Esophagus muscularis mucosa (tissue), 4 donors: ENCODE results near the gene BOLA1. TPM values are rescaled to one million over a fixed set of nuclear protein-coding genes. Genes with fewer than 3 reads are reported as not detected.
"Not testable (repeated sequence)": the region's sequence is repeated elsewhere in the genome, so short reads cannot be mapped to it uniquely, and the experiment has no call there.

Experiments used
- DNase-seq: peaks from one replicate; pipeline ENCODE4 v3.0.0-alpha.2; 2017; ENCODE audit errors: extremely low spot score
- H3K27ac ChIP-seq, 4 donors: fragments of 200-600 bp; sonication (generic); replicated peaks in 1 of 4; 1 replicate in 3 of 4; 2 replicates in 1 of 4; pipeline ENCODE4 v1.5.1; 2016 to 2019; ENCODE audit warnings: mild to moderate bottlenecking in 1 of 4
- H3K27me3 ChIP-seq, 4 donors: fragments of 200-600 bp; sonication (generic); one replicate each; pipeline versions ENCODE4 v1.5.1 to v1.6.0; 2016 to 2019
- H3K36me3 ChIP-seq, 4 donors: fragments of 200-600 bp; sonication (generic); one replicate each; pipeline ENCODE4 v1.5.1; 2016 to 2019
- H3K4me1 ChIP-seq, 4 donors: fragments of 200-600 bp; sonication (generic); one replicate each; pipeline ENCODE4 v1.5.1; 2016 to 2019
- H3K4me3 ChIP-seq, 4 donors: fragments of 200-600 bp; sonication (generic); 1 replicate in 2 of 4; 2 replicates in 2 of 4; pipeline ENCODE4 v1.5.1; 2016 to 2019; ENCODE audit warnings: mild to moderate bottlenecking in 4 of 4, moderate library complexity in 1 of 4
- H3K9me3 ChIP-seq, 4 donors: fragments of 200-600 bp; sonication (generic); 1 replicate in 3 of 4; 2 replicates in 1 of 4; pipeline ENCODE4 v1.5.1; 2016 to 2019
- EP300 ChIP-seq: sonication (generic); formaldehyde crosslinking; IDR thresholded peaks from one replicate; pipeline ENCODE4 v1.6.1; 2017; ENCODE audit warnings: antibody characterized with exemption
- POLR2A ChIP-seq: fragments of 450-650 bp; IDR thresholded peaks from one replicate; pipeline ENCODE4 v1.6.1; 2017; ENCODE audit warnings: antibody characterized with exemption, moderate library complexity, mild to moderate bottlenecking, low read depth
- POLR2AphosphoS5 ChIP-seq, 2 donors: sonication (generic); formaldehyde crosslinking; IDR thresholded peaks; one replicate each; pipeline ENCODE4 v1.6.1; 2017; ENCODE audit warnings: antibody characterized with exemption in 2 of 2
- WGBS: methylation state at CpG from one replicate; pipeline ENCODE4 v1.1.5; 2018; 5-methylcytosine and 5-hydroxymethylcytosine counted together
- intact Hi-C: fragments of 100-400 bp; cut with DNase I; formaldehyde crosslinking; loops from one replicate; pipeline ENCODE4 v1.15.1; 2023
- total RNA-seq, 4 donors: library from RNA; depleted of rRNA; stranded (reverse); fragments of >200 nt; gene quantifications; one replicate each; pipeline versions ENCODE4 v1.1.0 to v1.2.1, GENCODE V29; 2016
- TF ChIP-seq, protein P1 (sequence below), 3 experiments: fragments of 200-600 bp in 2 of 3; fragments of 450-650 bp in 1 of 3; sonication (generic) in 2 of 3; IDR thresholded peaks; one replicate each; pipeline ENCODE4 v1.5.1; 2017 to 2019; ENCODE audit warnings: antibody characterized with exemption in 3 of 3, mild to moderate bottlenecking in 2 of 3, moderate library complexity in 1 of 3

Gene BOLA1
- total RNA-seq, 4 donors from 2014 or later, result 31.1 to 45.8 (median 41.6) TPM

DNA sequence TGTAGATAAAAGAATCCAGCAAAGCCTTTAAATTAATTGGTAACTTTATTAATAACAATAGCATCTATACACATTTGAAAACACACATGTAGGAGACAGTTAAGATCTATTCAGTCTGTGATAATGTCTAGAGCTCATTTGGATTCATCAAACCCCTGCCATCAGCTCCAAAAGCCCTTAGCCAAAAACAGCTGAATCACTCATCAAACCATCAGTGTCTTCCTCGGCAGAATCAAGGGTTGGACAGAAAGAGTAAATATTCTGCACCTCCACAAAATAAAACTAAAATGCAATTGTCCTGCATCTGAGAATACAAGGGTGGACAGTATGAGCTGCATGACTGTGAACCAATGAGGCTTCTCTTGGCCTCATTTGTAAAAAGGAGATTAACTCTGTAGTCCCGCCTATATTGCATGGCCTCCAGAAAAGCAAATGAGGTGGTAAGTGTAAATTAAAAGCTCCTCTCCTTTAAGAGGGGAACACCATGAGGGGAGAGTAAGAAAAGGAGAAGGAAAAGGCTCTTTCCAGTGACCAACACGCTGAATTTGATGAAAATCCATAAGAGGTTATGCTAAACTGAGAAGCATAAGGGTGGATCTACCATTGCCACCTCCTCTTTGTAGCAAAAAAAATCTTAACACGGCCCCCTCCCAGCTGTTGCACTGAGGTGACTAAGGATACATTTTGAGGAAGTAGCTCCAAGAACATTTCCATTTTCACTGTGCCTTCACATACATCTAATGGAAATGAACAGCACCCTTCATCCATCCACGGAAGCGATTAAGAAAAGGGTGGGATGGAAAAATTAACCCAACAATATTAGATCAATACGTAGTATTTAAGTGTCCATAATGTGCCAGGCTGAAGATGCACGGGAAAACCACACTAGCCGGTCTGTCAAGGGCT lies 14.7 kb upstream of the BOLA1 start:
- peak overlapping the region; percentile 99 to 100 (median 99) for H3K27ac ChIP-seq
- H3K4me3 ChIP-seq, result peak overlapping the region; percentile 66 to 92 (median 80)
- H3K4me1 ChIP-seq, result peaks cover 18 to 42% (median 27%) of the 10 kb centered on the region in 4 donors
- H3K9me3 ChIP-seq, result no peaks in the 10 kb centered on the region
- DNase-seq, result no peak
- intact Hi-C loops, result no loop called here
- H3K36me3 ChIP-seq, result no peaks in the 10 kb centered on the region
- 6% methylated on average over 9 of the region's 9 CpGs for WGBS
- TF ChIP-seq EP300, result no peak
- no peak for TF ChIP-seq POLR2AphosphoS5 (IDR thresholded peaks at IDR 0.05)
- TF ChIP-seq POLR2A, result no peak
- TF ChIP-seq, protein P1, sequence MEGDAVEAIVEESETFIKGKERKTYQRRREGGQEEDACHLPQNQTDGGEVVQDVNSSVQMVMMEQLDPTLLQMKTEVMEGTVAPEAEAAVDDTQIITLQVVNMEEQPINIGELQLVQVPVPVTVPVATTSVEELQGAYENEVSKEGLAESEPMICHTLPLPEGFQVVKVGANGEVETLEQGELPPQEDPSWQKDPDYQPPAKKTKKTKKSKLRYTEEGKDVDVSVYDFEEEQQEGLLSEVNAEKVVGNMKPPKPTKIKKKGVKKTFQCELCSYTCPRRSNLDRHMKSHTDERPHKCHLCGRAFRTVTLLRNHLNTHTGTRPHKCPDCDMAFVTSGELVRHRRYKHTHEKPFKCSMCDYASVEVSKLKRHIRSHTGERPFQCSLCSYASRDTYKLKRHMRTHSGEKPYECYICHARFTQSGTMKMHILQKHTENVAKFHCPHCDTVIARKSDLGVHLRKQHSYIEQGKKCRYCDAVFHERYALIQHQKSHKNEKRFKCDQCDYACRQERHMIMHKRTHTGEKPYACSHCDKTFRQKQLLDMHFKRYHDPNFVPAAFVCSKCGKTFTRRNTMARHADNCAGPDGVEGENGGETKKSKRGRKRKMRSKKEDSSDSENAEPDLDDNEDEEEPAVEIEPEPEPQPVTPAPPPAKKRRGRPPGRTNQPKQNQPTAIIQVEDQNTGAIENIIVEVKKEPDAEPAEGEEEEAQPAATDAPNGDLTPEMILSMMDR (IDR thresholded peaks at IDR 0.05), result no peak
- H3K27me3 ChIP-seq, result peaks cover 0 to 3% (median 0%) of the 10 kb centered on the region in 4 donors

DNA sequence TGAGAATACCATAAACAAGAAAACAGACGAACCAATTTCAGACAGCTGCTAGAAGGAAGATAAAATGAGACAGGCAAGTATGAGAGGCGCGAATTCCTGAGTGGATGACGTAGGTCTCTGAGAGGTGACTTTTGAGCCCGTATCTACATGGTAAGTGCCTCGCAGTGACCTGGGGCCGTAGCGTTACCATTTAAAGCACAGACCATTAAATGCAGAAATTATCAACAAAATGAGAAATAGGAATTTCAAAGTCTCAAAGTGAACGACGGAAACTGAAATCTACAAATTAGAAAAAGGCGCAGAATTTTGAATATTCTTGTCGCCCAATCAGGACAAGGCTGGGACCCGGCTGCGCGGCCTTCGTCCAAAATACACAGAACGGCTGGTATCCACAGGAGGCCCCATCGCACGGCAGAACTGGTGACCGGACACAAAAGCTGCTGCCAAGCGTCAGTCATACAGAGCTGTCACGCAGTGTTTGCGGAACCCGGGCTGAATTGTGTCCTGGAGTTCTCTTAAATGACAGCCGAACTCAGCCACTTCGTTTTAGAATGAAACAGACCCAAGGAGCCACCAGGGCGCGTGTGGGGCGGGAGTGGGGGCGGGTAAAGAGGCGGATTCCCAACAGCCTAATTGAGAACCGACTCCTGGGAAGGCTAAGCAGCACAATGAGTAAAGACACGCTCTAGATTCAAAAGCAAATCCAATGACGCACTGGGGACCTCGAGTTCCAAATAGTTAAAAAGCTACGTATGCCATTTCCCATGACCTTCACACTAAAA lies 13.8 kb upstream of the BOLA1 start:
- TF ChIP-seq POLR2AphosphoS5 (IDR thresholded peaks at IDR 0.05) (peak in 1 of 2 donors; percentile 95), POLR2A (no peak), EP300 (no peak)
- TF ChIP-seq, protein P1 (IDR thresholded peaks at IDR 0.05), result peak in 1 of 3 experiments; percentile 15
- H3K27me3 ChIP-seq, result peaks cover 0 to 3% (median 0%) of the 10 kb centered on the region in 4 donors
- peak overlapping the region; percentile 66 to 92 (median 80) for H3K4me3 ChIP-seq
- intact Hi-C loops, result no loop called here
- no peaks in the 10 kb centered on the region for H3K9me3 ChIP-seq
- peaks cover 18 to 42% (median 27%) of the 10 kb centered on the region in 4 donors for H3K4me1 ChIP-seq
- WGBS, result under 1% methylated on average over 23 of the region's 36 CpGs
- peak overlapping the region; percentile 99 to 100 (median 99) for H3K27ac ChIP-seq
- peak; percentile 95 for DNase-seq
- no peaks in the 10 kb centered on the region for H3K36me3 ChIP-seq

DNA sequence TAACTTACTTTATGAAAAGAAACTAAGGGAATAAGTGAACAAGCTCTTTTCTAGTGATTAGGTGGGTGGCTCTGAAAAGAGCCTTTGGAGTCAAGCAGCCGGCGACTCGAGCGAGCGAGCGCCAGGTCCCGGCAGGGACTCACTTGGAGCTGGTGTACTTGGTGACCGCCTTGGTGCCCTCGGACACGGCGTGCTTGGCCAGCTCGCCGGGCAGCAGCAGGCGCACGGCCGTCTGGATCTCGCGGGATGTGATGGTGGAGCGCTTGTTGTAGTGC lies 13.3 kb upstream of the BOLA1 start:
- Histone ChIP-seq H3K27ac (peak overlapping the region; percentile 99 to 100 (median 99)), H3K4me3 (peak overlapping the region; percentile 66 to 92 (median 80)), H3K4me1 (peaks cover 18 to 42% (median 27%) of the 10 kb centered on the region in 4 donors)
- intact Hi-C loops, DNase-seq, H3K36me3 ChIP-seq, H3K27me3 ChIP-seq, H3K9me3 ChIP-seq: not testable (repeated sequence)
- 0% methylated on average over 5 of the region's 19 CpGs for WGBS

DNA sequence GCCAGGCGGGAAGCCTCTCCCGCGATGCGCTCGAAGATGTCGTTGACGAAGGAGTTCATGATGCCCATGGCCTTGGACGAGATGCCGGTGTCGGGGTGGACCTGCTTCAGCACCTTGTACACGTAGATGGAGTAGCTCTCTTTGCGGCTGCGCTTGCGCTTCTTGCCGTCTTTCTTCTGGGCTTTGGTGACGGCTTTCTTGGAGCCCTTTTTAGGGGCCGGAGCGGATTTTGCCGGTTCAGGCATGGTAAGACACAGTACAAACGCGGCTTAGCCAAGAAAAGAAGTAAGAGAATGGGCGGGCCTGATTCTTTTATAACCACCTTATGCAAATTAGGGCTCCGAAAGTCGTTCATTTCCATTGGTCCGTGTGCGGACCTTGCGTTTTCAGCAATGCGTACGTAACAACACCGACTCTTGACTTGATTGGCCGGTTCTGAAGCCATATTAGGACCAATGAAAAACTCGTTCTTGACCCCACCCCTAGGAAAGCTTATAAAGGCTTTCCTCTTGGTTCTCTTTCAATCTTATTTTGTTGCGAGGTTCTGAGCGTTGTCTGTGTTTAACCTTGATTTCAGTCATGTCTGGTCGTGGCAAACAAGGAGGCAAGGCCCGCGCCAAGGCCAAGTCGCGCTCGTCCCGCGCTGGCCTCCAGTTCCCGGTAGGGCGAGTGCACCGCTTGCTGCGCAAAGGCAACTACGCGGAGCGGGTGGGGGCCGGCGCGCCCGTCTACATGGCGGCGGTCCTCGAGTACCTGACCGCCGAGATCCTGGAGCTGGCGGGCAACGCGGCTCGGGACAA lies 12.8 kb upstream of the BOLA1 start:
- intact Hi-C loops, result no loop called here
- H3K4me1 ChIP-seq, result peaks cover 18 to 42% (median 27%) of the 10 kb centered on the region in 4 donors
- H3K4me3 ChIP-seq, result peak overlapping the region; percentile 66 to 92 (median 80)
- H3K27me3 ChIP-seq, result peaks cover 0 to 3% (median 0%) of the 10 kb centered on the region in 4 donors
- no peak for TF ChIP-seq EP300
- peak; percentile 99 for TF ChIP-seq POLR2A
- TF ChIP-seq, protein P1 (IDR thresholded peaks at IDR 0.05), result no peak
- peak in 1 of 2 donors; percentile 97 for TF ChIP-seq POLR2AphosphoS5 (IDR thresholded peaks at IDR 0.05)
- DNase-seq, result peak; percentile 97
- under 1% methylated on average over 30 of the region's 62 CpGs for WGBS
- no peaks in the 10 kb centered on the region for H3K36me3 ChIP-seq
- H3K9me3 ChIP-seq, result no peaks in the 10 kb centered on the region
- peak overlapping the region; percentile 99 to 100 (median 99) for H3K27ac ChIP-seq

DNA sequence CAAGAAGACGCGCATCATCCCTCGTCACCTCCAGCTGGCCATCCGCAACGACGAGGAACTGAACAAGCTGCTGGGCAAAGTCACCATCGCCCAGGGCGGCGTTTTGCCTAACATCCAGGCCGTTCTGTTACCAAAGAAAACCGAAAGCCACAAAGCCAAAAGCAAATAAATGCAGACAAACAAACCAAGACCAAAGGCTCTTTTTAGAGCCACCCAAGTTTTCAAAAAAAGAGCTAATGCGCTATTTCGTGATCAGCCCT lies 12.2 kb upstream of the BOLA1 start:
- Histone ChIP-seq H3K27ac (peak overlapping the region; percentile 99 to 100 (median 99)), H3K4me3 (peak overlapping the region; percentile 66 to 92 (median 80)), H3K4me1 (peaks cover 18 to 42% (median 27%) of the 10 kb centered on the region in 4 donors)
- H3K9me3 ChIP-seq, H3K36me3 ChIP-seq, intact Hi-C loops, DNase-seq, H3K27me3 ChIP-seq: not testable (repeated sequence)
- 5% methylated on average over 7 of the region's 13 CpGs for WGBS
